ENCODE measurements around the gene CAPN14.

DNA sequence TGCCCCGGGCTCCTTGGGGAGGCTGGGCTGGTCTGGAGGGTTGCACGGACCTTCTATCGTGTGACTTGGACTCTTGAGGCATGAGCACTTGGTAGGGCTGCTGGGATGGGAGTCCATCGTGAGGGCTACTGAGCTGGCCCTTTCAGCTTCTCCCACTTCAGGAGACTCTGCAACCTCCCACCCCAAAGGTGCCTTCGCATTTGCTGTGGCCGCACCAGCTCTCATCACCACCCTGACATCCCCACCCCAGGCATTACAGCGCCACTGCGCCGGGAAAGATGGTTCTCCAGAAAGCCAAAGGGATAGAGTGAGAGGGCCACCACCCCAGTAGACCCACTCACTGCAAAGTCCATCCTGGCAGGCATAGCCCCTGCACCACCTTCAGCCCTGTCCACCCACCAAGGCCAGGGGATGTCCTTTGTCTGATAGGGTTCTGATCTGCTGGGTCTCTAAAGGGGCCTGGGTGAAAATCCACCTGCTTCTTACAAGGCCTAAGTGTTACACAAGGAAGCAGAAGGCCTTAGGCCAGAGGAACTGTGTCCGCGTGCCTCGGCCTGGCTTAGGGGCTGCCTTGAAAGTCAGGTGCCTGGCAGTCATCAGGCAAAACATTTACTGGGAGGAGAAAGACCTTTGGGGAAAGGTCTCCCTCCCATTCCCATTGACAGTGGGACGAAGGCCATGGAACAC lies 21.7 kb upstream of the CAPN14 start:
- TF ChIP-seq POLR2AphosphoS5 (IDR thresholded peaks at IDR 0.05; ENCODE audit: low read depth, low read length) (no peak), POLR2A (IDR thresholded peaks at IDR 0.05; ENCODE audit: low read depth, low read length) (no peak), TAF1 (IDR thresholded peaks at IDR 0.05; ENCODE audit: low read depth, low read length) (no peak), PAX5 (IDR thresholded peaks at IDR 0.05; ENCODE audit: insufficient read depth, low read length, severe bottlenecking) (no peak), SPI1 (IDR thresholded peaks at IDR 0.05; ENCODE audit: low read depth, low read length) (no peak), POU2F2 (IDR thresholded peaks at IDR 0.05; ENCODE audit: low read depth, low read length) (no peak)

Data from GM12891 (cell line).